Measurements from ENCODE around the gene MORN1.
A peak's percentile ranks its signal among the peaks of the same experiment; 100 is the strongest.

MORN1 gene

DNA sequence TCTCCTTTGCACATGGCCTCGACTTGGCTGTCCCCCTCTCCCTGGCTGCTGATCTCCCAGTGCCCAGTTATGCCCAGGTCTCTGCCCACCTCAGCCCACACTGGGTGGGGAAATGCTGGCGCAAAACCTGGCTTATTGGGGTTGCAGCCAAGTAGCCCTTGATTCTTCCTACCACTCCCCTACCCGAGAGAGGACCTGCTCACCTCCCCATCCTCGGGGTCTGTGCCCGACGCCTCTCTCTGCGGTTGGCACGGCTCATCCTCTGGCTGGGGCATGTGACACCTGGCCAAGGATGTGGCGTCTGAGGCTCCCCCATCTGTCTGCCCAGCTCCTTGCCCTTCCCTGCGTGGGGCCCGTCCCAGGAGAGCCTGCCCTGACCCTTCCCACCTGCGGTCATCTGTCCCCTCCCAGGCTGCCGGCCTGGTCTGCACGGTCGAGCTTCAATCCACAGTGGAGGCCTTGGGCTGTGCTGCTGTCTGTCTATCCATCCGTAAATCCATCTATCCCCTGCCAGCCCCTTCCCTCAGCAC lies 27.5 kb upstream of the MORN1 start:
- DNase-seq, result no peak

DNA sequence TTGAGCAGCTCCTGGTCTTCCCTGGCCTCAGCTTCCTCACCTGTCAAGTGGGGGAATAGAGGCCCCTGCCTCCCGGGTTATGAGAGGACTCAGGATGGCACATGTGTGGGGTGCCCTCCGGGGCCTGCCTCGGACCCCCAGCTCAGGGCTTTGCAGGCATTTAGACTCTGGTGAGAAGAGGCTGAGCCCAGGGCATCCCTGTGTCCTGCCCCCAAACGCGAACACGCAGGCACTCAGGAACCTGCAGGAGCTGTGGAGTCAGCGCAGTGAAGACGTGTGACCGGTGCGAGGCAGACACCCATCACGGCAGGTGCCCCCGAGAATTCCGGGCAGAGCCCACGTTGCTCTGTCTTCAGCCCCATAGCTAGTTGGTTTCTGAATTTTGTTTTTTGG lies 26.5 kb upstream of the MORN1 start:
- DNase-seq, result no peak

DNA sequence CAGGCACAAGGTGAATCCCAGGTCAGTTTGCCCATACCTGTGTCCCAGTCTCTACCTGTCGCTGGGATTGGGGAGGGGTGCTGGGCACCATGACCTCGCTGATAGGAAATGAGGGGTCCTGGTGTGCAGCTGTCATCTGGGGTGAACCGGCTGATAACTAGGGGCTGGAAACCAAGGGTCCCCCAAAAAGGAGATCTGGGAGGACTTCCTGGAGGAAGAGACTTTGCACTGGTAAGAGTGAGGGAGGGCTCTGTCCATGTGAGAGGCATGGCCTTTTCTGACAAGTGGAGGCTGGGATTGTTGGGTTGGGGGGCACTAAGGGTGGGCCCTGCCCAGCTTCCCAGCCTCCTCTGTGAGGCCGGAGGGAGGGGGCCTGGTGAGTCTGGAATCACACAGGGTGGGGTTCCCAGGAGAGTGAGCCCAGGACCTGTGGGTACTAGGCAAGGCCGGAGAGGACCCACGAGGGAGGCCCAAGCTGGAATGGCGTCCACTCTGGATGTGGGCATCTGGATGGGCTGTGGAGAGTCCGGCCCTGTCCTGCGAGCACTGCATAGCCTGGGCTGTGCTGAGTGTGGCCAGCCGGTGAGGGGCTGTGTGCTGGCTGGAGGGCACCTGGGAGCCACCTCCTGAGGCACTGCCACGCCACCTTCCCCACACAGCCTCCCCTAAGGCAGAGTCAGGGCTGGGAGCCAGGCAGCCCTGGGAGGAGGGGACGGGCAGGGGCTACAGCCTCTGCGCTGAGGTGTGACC lies 25.9 kb upstream of the MORN1 start:
- DNase-seq, result no peak

DNA sequence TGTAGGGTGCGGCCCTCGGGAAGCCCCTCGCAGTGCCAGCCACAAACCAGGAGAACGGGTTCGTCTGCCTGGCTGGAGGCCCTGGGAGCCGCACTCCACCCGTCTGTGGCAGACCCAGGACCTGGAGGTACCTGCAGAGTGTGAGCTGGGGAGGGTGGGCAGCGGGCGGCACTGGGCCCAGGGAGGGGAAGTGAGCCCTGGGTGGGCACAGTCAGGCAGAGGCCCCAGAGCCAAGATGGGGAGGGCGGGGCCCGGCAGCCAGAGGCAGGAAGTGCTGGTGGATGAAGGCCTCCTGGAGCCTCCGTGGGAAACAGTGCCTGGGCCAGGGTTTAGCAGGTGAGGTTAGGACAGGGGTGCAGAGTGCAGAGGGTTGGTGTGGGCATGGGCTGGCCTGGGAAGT lies 25.0 kb upstream of the MORN1 start:
- DNase-seq, result no peak

- peak; percentile 60 for DNase-seq
These were observed 24.5 kb upstream of the MORN1 start for GRCh38 chr1:2415801-2416208.

DNA sequence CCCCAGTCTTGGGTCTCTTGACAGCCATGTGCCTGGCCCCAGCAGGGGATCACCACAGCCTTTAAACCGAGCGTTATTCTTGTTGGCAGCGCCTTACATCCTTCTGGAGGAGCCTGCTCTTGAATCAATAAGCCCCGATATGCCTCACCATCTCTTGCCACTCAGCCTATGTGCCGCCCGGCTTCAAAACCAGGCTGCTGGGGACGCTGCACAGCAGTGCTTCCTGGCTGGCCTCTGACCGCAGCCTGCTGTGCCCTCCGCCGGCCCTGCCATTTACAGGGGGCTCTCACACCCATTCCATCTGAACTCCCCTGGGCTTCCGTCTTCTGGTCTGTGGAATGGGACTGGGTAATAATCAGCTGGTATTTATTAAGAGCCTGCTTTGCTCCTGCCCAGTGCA lies 24.0 kb upstream of the MORN1 start:
- no peak for DNase-seq

GRCh38 chr1:2414297-2414958 lies 23.1 kb upstream of the MORN1 start:
- DNase-seq, result peak; percentile 80

DNA sequence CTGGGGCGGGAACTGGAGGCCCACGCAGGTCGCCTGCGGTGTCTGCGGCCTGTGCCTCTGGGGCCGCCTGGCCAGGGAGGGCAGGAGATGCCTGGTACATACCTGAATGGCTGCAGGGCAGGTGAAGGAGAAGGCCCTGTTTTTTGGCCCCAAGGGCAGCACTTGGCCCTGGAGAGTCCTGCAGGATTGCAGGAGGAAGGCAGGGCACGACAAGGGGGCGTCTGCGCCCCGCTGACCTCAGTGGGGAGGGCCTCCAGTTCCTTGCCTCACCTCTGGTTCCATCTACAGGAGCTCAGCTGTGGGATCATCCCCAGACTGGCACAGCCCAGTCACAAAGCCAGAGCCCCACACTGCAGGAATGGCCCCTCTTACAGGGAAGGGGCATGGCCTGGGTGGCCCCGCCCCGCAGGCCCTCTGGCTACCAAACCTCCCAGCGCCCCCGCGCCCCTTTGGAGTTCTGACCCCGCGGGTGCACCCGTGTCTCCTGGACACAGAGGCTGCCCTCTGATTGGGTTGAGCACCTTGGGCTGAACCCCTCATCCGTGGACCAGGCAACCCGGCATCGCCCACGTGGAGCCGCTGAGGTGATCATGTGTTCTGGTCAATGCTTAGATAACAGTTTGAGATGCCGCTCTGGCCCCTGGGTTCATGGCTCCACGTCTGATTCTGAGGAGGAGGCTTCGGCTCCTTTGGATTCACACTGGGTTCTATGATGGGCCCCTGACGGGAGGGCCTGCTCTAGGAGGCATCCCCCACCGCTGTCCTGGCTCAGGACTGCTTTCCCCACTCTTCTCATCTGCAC lies 22.3 kb upstream of the MORN1 start:
- DNase-seq, result no peak

DNA sequence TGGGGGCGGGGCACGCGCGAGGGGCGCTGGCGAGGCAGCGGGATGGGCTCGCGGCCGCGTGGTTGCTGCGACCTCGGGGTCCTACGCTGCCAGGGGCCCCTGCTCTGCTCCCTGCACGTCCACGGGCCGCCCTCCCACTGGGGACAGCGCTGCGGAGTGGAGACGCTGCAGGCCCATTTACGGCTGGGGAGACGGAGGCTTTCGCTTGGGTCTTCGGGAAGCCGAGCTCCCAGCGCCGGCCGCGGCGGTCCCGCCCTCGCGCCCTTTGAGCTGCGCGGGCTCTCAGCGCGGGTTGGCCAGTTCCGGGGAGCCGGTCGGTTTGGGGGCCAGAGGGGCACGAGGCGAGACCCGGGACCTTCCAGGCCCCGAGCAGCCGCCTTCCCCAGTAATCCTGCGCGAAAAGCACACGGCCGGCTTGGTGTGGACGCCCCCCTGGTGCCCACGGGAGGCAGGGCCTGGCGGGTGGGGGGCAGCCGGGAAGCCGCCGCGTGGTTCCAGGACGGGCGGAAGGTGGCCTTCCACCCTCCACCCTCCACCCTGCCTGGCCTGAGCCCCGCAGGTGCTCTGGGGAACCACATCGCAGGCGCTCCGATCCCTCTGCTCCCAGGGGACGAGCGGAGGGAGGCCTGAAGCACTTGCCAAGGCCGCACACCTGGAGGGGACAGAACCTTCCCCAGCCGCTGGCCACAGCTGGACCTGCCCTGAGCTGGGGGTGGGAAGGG lies 21.6 kb upstream of the MORN1 start:
- no peak for DNase-seq

DNA sequence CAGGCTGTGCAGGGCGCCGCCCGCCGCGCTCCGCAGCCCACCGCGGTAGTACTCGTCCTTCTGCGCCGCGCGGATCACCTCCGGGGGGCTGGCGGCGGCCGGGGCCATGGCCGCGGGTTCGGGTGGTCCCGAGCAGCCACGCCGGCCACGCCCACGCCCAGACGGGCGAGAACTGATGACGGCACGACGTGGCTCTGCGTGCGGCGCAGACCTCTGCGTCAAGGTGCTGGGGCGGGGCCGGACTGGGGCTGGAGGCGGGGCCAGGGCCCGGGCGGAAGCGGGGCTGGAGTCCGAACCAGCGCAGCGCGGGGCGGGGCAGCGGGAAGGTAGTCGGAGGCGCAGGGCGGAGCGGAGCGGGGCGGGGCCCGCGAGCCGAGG lies 21.0 kb upstream of the MORN1 start, which contains the start of gene PEX10:
Gene PEX10, minus strand, starts transcription at position 170 of the 378 bp plus-strand sequence. Its CDS starts 62 bp downstream, at position 108.
- DNase-seq, result peak; percentile 99

- peak; percentile 27 for DNase-seq
These were observed 20.5 kb upstream of the MORN1 start for GRCh38 chr1:2411801-2412394.

DNA sequence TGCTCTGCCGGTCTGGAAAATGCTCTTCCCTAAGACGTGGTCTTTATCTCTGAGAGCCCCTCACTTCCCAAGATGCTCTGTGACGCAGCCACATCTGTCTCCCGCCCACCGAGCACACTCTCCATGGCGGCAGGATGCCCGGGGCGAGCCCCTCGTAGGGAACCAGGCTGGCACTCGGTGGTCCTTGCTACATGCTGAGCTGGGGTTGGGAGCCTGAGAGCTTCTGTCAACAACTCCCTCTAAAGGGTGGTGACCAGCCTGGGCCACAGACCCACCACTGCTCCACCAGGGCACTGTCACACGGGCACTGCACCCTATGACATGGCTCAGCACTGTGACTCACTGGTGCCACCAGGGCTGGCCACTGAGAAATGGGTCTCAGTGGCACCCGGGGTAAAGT lies 18.4 kb upstream of the MORN1 start:
- DNase-seq, result no peak

- DNase-seq, result no peak
These were observed 17.5 kb upstream of the MORN1 start for GRCh38 chr1:2408859-2409276.

DNA sequence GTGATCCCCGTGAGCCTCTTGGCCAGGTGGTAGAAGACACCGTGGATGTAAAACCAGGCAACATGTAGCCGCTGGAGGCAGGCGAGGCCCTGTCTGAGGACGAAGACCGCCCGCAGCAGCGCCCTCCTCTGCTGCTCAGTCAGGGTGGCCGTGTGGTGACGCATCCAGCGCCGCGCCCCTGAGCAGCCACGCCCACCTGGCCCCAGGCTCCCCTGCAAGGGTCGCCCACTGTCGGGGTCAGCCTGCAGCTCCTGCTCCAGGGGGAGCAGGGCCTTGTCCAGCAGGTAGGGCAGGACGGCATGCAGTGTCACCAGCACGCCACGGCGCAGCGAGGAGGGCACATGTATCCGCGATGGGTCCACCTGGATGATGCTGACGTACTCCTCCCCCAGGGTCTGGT lies 17.1 kb upstream of the MORN1 start:
- no peak for DNase-seq

- no peak for DNase-seq
These were observed 16.6 kb upstream of the MORN1 start for GRCh38 chr1:2407991-2408275.

DNA sequence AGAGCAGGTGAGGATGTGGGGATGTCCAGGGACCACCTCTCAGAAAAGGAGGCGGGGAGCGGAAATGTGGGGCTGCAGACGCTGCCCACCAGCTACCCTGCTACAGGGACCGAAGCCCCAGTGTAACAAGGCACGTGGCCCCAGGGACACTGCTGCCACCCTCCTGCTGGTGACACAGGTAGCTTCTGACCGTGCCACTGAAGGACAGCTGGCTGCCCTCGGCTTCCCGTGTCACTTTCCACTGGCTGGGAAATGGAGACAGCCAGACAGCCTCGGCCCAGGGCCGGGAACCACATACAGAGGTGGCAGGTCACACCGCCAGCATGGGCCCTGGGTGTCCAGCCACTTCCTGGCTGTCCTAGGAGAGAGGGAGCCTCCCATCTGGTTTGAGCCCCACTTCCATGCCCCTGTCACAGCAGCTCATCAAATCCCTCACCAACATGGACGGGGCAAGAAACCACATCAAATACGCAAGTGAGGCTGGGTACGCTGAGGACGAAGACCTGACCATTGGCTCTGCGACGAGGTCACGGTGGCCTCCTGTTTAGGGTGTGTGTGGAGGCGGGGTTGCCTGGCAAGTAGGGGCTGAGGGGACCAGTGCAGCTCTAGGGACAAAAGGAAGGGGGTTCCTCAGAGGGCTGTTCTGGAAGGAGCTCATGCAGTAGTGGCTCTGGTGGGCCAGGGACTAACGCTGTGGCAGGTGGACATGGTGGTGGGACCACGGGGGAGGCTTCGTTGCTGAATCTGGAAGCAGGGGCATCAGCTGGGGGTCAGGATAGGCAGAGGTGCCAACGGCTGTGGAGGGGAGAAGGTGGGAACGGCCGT lies 16.0 kb upstream of the MORN1 start:
- no peak for DNase-seq

DNA sequence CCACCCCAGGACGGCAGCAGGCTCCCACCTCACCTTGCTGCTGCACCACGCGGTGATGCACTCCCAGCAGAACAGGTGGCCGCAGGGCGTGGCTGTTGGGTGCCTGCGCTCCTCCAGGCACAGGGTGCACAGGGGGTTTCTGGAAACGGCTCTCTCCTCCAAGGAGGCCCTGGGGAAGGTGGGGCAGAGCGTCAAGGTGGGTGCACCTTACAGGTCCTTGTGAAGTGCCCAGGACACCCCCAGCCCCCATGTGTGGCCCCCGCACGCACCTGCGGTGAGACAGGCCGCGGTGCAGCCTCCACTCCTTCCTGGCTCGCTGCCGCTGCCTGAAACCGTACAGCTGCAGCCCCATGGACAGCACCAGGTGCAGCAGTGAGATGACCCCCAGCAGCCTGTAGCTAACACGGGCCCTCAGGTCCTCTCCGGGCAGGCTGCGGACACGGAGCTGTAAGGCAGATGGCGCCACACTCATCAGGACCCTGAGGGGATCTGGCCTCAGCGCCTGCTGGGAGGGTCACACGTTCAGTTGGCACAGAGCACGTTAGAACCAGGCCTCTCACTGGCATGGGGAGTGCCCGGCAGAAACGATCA lies 15.2 kb upstream of the MORN1 start:
- DNase-seq, result no peak

DNA sequence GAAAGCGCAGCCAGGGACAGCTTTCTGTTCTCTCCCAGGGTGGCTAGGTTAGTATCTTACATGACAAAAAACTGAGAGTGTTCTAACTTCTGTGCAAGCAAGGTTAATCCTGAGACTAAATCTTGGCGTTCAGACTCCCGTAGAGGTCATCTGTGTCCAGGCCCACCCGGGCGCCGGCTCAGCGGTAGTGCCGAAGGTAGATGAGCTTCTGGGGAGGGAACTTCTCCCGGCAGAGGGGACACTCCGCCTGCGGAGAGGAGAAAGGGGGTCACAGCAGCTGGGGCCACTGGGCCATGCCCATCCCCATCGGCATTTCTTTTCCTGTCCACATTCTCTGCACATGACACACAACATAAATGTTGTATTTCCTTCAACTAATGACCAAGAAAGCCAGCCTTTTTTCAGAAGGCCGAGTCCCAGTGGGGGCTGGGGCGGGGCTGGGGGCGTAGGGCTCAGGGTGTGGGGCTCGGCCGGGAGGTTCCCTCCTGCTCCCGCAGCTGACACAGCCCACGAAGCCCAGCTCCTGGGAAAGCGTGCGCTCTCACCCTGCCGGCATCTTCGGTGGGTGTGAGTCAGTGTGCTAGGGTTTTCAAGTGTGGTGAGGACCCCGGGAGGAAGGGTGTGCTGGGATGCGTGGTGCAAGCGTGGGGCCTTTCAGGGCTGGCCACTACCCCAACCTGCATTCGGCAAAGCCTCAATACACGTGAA lies 14.4 kb upstream of the MORN1 start:
- no peak for DNase-seq

GRCh38 chr1:2404890-2405511 lies 13.6 kb upstream of the MORN1 start:
- DNase-seq, result no peak

Measured in stimulated activated CD4-positive, alpha-beta T cell treated with anti-CD3 and anti-CD28 coated beads, Interleukin-1b, Interleukin-23, amount 100 ng/mL, for 48 hours (primary cell).